Measurements from ENCODE around the gene ARVCF. TPM values are rescaled to one million over a fixed set of nuclear protein-coding genes. Genes with fewer than 3 reads are reported as not detected.
A peak's percentile ranks its signal among the peaks of the same experiment; 100 is the strongest.

ARVCF gene
- total RNA-seq, 4 donors from 2014 or later = 32.5 to 61.5 (median 39.5) TPM

GRCh38 chr22:20008221-20008995 lies 8.2 kb downstream of the ARVCF start:
- H3K9me3 ChIP-seq = no peaks in the 10 kb centered on the region
- no peak overlapping the region for H3K4me3 ChIP-seq
- peaks cover 0 to 10% (median 3%) of the 10 kb centered on the region in 3 donors for H3K4me1 ChIP-seq
- ATAC-seq = no peak
- no peak overlapping the region for H3K27ac ChIP-seq
- H3K36me3 ChIP-seq = no peaks in the 10 kb centered on the region
- WGBS, 2 donors (ENCODE audit: low coverage in 1 of 2) = 100% methylated on average over 1 of the region's 11 CpGs; no CpG with 5 or more reads in 1 of the 2 donors
- no peak for TF ChIP-seq EP300 (IDR thresholded peaks at IDR 0.05)
- no peak for TF ChIP-seq CTCF (IDR thresholded peaks at IDR 0.05)
- TF ChIP-seq POLR2A (IDR thresholded peaks at IDR 0.05) = no peak
- no peak for TF ChIP-seq POLR2AphosphoS5 (IDR thresholded peaks at IDR 0.05)
- no peaks in the 10 kb centered on the region for H3K27me3 ChIP-seq

GRCh38 chr22:20004464-20004863 lies 12.2 kb downstream of the ARVCF start:
- no peak for ATAC-seq
- WGBS, 2 donors (ENCODE audit: low coverage in 1 of 2) = 90 to 95% methylated on average over 3 of the region's 3 CpGs
- no peaks in the 10 kb centered on the region for H3K27me3 ChIP-seq
- no peak overlapping the region for H3K27ac ChIP-seq
- no peak overlapping the region for H3K4me3 ChIP-seq
- no peaks in the 10 kb centered on the region for H3K9me3 ChIP-seq
- TF ChIP-seq EP300 (IDR thresholded peaks at IDR 0.05) (no peak), CTCF (IDR thresholded peaks at IDR 0.05) (no peak), POLR2A (IDR thresholded peaks at IDR 0.05) (no peak), POLR2AphosphoS5 (IDR thresholded peaks at IDR 0.05) (no peak)
- peaks cover 0 to 29% (median 7%) of the 10 kb centered on the region in 3 donors for H3K4me1 ChIP-seq
- no peaks in the 10 kb centered on the region for H3K36me3 ChIP-seq

GRCh38 chr22:20003304-20003703 lies 13.3 kb downstream of the ARVCF start:
- Histone ChIP-seq H3K4me1 (peaks cover 0 to 40% (median 17%) of the 10 kb centered on the region in 3 donors), H3K27ac (no peak overlapping the region), H3K36me3 (no peaks in the 10 kb centered on the region), H3K4me3 (no peak overlapping the region), H3K27me3 (no peaks in the 10 kb centered on the region), H3K9me3 (no peaks in the 10 kb centered on the region)
- 100% methylated on average over 1 of the region's 1 CpG; no CpG with 5 or more reads in 1 of the 2 donors for WGBS, 2 donors (ENCODE audit: low coverage in 1 of 2)
- no peak for TF ChIP-seq POLR2A (IDR thresholded peaks at IDR 0.05)
- TF ChIP-seq POLR2AphosphoS5 (IDR thresholded peaks at IDR 0.05) = no peak
- TF ChIP-seq EP300 (IDR thresholded peaks at IDR 0.05) = no peak
- no peak for TF ChIP-seq CTCF (IDR thresholded peaks at IDR 0.05)
- no peak for ATAC-seq

GRCh38 chr22:20002636-20003035 lies 14.0 kb downstream of the ARVCF start:
- H3K36me3 ChIP-seq = no peaks in the 10 kb centered on the region
- TF ChIP-seq EP300 (IDR thresholded peaks at IDR 0.05) (no peak), POLR2AphosphoS5 (IDR thresholded peaks at IDR 0.05) (no peak), CTCF (IDR thresholded peaks at IDR 0.05) (no peak), POLR2A (IDR thresholded peaks at IDR 0.05) (no peak)
- H3K4me1 ChIP-seq = peaks cover 0 to 47% (median 18%) of the 10 kb centered on the region in 3 donors
- 61 to 100% methylated on average over 1 to 2 of the region's 2 CpGs for WGBS, 2 donors (ENCODE audit: low coverage in 1 of 2)
- no peak for ATAC-seq
- H3K9me3 ChIP-seq = no peaks in the 10 kb centered on the region
- no peak overlapping the region for H3K4me3 ChIP-seq
- peak overlapping the region in 2 of 4 donors; percentile 56 to 68 for H3K27ac ChIP-seq
- no peaks in the 10 kb centered on the region for H3K27me3 ChIP-seq

GRCh38 chr22:20002128-20002527 lies 14.5 kb downstream of the ARVCF start:
- H3K4me1 ChIP-seq = peaks cover 0 to 52% (median 18%) of the 10 kb centered on the region in 3 donors
- no peak for ATAC-seq
- no peaks in the 10 kb centered on the region for H3K9me3 ChIP-seq
- H3K27me3 ChIP-seq = no peaks in the 10 kb centered on the region
- H3K27ac ChIP-seq = peak overlapping the region in 3 of 4 donors; percentile 56 to 69 (median 68)
- 57 to 60% methylated on average over 1 to 8 of the region's 9 CpGs for WGBS, 2 donors (ENCODE audit: low coverage in 1 of 2)
- TF ChIP-seq EP300 (IDR thresholded peaks at IDR 0.05) = no peak
- no peak for TF ChIP-seq CTCF (IDR thresholded peaks at IDR 0.05)
- no peak for TF ChIP-seq POLR2AphosphoS5 (IDR thresholded peaks at IDR 0.05)
- no peak for TF ChIP-seq POLR2A (IDR thresholded peaks at IDR 0.05)
- H3K36me3 ChIP-seq = no peaks in the 10 kb centered on the region
- no peak overlapping the region for H3K4me3 ChIP-seq

Measured in gastroesophageal sphincter (tissue), 4 donors.